Small intestine (tissue), 7 donors: ENCODE data around the gene RAPGEF2. TPM values are rescaled to one million over a fixed set of nuclear protein-coding genes. Genes with fewer than 3 reads are reported as not detected.

Experiments used
- DNase-seq, 2 donors: peaks; one replicate each; pipeline versions ENCODE4 v3.0.0 to v3.0.0-alpha.2; 2013
- FAIRE-seq: peaks from 2 replicates; lab custom pipeline; 2012; peaks lifted over from hg19 to GRCh38; lab: Jason Lieb, UNC
- H3K27ac ChIP-seq, 3 donors: one replicate each; pipeline ENCODE4 v1.5.1; 2013; ENCODE audit warnings: low read length in 2 of 3, mild to moderate bottlenecking in 2 of 3, control low read depth in 1 of 3, inconsistent platforms in 1 of 3, low read depth in 1 of 3, moderate library complexity in 1 of 3
- H3K27me3 ChIP-seq, 3 donors: one replicate each; pipeline ENCODE4 v1.6.1; 2013; ENCODE audit warnings: low read length in 3 of 3, inconsistent platforms in 1 of 3; ENCODE audit not compliant: control insufficient read depth in 3 of 3, insufficient read depth in 3 of 3
- H3K36me3 ChIP-seq, 3 donors: one replicate each; pipeline ENCODE4 v1.6.1; 2013; ENCODE audit warnings: low read length in 3 of 3, inconsistent platforms in 1 of 3, low read depth in 1 of 3, mild to moderate bottlenecking in 1 of 3, moderate library complexity in 1 of 3; ENCODE audit not compliant: control insufficient read depth in 3 of 3, insufficient read depth in 2 of 3
- H3K4me1 ChIP-seq, 3 donors: one replicate each; pipeline ENCODE4 v1.6.1; 2013; ENCODE audit warnings: low read length in 2 of 3, inconsistent platforms in 1 of 3, low read depth in 1 of 3, mild to moderate bottlenecking in 1 of 3, moderate library complexity in 1 of 3; ENCODE audit not compliant: control insufficient read depth in 3 of 3, insufficient read depth in 2 of 3
- H3K4me3 ChIP-seq, 3 donors: one replicate each; pipeline ENCODE4 v1.5.1; 2013; ENCODE audit warnings: low read length in 3 of 3, control low read depth in 1 of 3, inconsistent platforms in 1 of 3, low read depth in 1 of 3, mild to moderate bottlenecking in 1 of 3, moderate library complexity in 1 of 3
- H3K9me3 ChIP-seq, 2 donors: one replicate each; pipeline ENCODE4 v1.6.1; 2013; ENCODE audit warnings: low read depth in 1 of 2, low read length in 1 of 2; ENCODE audit not compliant: control insufficient read depth in 2 of 2, insufficient read depth in 1 of 2
- WGBS, 3 donors: extraction: QIAGEN DNeasy Blood & Tissue Kit; methylation state at CpG; one replicate each; pipeline ENCODE4 v1.1.7; 2013; 5-methylcytosine and 5-hydroxymethylcytosine counted together
- polyA plus RNA-seq, 4 donors: library from polyadenylated mRNA; stranded (reverse) in 3 of 4; unstranded in 1 of 4; fragments of 200-250 nt in 3 of 4; fragments of 120-200 nt in 1 of 4; gene quantifications; one replicate each; pipeline versions ENCODE4 v1.2.1 to v1.2.3, GENCODE V29; 2013
- donor health status: healthy with polysubstance abuse.
- donor health status: control.
- donor health status: control.
- donor health status: Bipolar disorder and iron deficiency.
- donor health status: healthy.

The RAPGEF2 gene
- polyA plus RNA-seq, 4 donors, result 7.6 to 49.5 (median 11.8) TPM

- no peaks in the 10 kb centered on the region for H3K27me3 ChIP-seq
- peaks cover 0 to 21% (median 2%) of the 10 kb centered on the region in 3 donors for H3K4me1 ChIP-seq
- H3K9me3 ChIP-seq, result no peaks in the 10 kb centered on the region
- H3K27ac ChIP-seq, result peak overlapping the region in 2 of 3 donors; percentile 20 to 88
- peak; percentile 39 for FAIRE-seq
- peak; percentile 84 to 87 for DNase-seq
- peaks cover 0 to 3% (median 2%) of the 10 kb centered on the region in 3 donors for H3K36me3 ChIP-seq
- 46 to 72% (median 58%) methylated on average over 13 of the region's 13 CpGs for WGBS, 3 donors
- H3K4me3 ChIP-seq, result no peak overlapping the region
Observed at GRCh38 chr4:159280442-159281172, 177.7 kb downstream of the RAPGEF2 start.

GRCh38 chr4:159281771-159282170 is 178.9 kb downstream of the RAPGEF2 start:
- peak overlapping the region in 1 of 3 donors; percentile 88 for H3K27ac ChIP-seq
- H3K36me3 ChIP-seq, result peaks cover 0 to 3% (median 2%) of the 10 kb centered on the region in 3 donors
- FAIRE-seq, result no peak
- no peaks in the 10 kb centered on the region for H3K9me3 ChIP-seq
- no peaks in the 10 kb centered on the region for H3K27me3 ChIP-seq
- WGBS, 3 donors, result 94 to 97% (median 97%) methylated on average over 2 of the region's 2 CpGs
- no peak for DNase-seq
- no peak overlapping the region for H3K4me3 ChIP-seq
- H3K4me1 ChIP-seq, result peaks cover 0 to 21% (median 2%) of the 10 kb centered on the region in 3 donors

GRCh38 chr4:159282329-159282728 is 179.4 kb downstream of the RAPGEF2 start:
- Histone ChIP-seq H3K9me3 (no peaks in the 10 kb centered on the region), H3K27me3 (no peaks in the 10 kb centered on the region), H3K4me1 (peaks cover 0 to 21% (median 2%) of the 10 kb centered on the region in 3 donors), H3K36me3 (peaks cover 0 to 3% (median 2%) of the 10 kb centered on the region in 3 donors), H3K27ac (no peak overlapping the region), H3K4me3 (no peak overlapping the region)
- DNase-seq, result no peak
- no peak for FAIRE-seq
- 83 to 95% (median 94%) methylated on average over 5 of the region's 5 CpGs for WGBS, 3 donors

- Histone ChIP-seq H3K4me3 (no peak overlapping the region), H3K27ac (no peak overlapping the region), H3K36me3 (peaks cover 0 to 3% (median 2%) of the 10 kb centered on the region in 3 donors), H3K4me1 (peaks cover 0 to 21% (median 2%) of the 10 kb centered on the region in 3 donors), H3K9me3 (no peaks in the 10 kb centered on the region), H3K27me3 (no peaks in the 10 kb centered on the region)
- FAIRE-seq (no peak), DNase-seq (peak in 1 of 2 donors; percentile 48)
- WGBS, 3 donors, result 18 to 70% (median 36%) methylated on average over 2 of the region's 2 CpGs
Observed at GRCh38 chr4:159282944-159283343, 180.1 kb downstream of the RAPGEF2 start.

- H3K9me3 ChIP-seq, result no peaks in the 10 kb centered on the region
- H3K36me3 ChIP-seq, result peaks cover 0 to 3% (median 2%) of the 10 kb centered on the region in 3 donors
- no peak overlapping the region for H3K4me3 ChIP-seq
- no peak for DNase-seq
- 74 to 85% (median 78%) methylated on average over 1 of the region's 1 CpG for WGBS, 3 donors
- no peak for FAIRE-seq
- H3K4me1 ChIP-seq, result peaks cover 0 to 21% (median 2%) of the 10 kb centered on the region in 3 donors
- no peaks in the 10 kb centered on the region for H3K27me3 ChIP-seq
- no peak overlapping the region for H3K27ac ChIP-seq
Observed at GRCh38 chr4:159283696-159284095, 180.8 kb downstream of the RAPGEF2 start.

DNA sequence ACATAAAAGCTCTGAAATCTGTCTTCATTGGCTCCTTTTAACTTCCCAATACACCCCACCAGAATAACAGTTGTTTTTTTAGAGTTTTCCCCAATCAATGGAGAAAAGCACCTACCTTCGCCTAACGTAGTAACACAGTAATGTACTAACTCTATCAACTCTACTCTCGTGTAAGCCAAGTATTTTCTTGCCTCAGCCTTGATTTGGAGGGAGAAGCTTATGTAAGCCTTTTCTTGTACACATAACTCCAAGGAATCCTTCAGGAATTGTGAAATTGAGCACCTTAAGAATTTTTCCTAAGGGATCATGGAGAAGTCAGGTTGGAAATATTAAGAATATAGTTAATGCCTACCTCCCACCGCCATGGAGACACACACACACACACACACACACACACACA is 181.2 kb downstream of the RAPGEF2 start:
- H3K4me1 ChIP-seq, result peaks cover 0 to 21% (median 2%) of the 10 kb centered on the region in 3 donors

DNA sequence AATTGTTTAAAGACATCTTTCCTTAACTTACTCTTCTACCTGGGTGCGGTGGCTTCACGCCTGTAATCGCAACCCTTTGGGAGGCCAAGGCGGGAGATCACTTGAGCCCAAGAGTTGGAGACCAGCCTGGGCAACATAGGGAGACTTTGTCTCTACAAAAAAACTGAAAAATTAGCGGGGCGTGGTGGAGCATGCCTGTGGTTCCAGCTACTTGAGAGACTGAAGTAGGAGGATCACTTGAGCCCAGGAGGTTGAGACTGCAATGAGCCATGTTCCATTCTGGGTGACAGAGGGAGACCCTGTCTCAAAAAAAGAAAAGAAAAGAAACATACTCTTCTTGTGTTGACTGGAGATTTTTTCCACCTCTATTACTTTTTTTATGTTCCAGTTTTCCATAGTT is 181.9 kb downstream of the RAPGEF2 start:
- no peak for DNase-seq
- peaks cover 0 to 19% (median 2%) of the 10 kb centered on the region in 3 donors for H3K4me1 ChIP-seq
- H3K27ac ChIP-seq, result no peak overlapping the region
- no peaks in the 10 kb centered on the region for H3K27me3 ChIP-seq
- no peak for FAIRE-seq
- H3K9me3 ChIP-seq, result no peaks in the 10 kb centered on the region
- H3K4me3 ChIP-seq, result no peak overlapping the region
- 81 to 95% (median 93%) methylated on average over 6 of the region's 6 CpGs for WGBS, 3 donors
- peaks cover 0 to 3% (median 0%) of the 10 kb centered on the region in 3 donors for H3K36me3 ChIP-seq

More for the DNA sequence above, 181.2 kb downstream of the RAPGEF2 start:
- Histone ChIP-seq H3K27me3 (no peaks in the 10 kb centered on the region), H3K9me3 (no peaks in the 10 kb centered on the region), H3K4me3 (no peak overlapping the region), H3K36me3 (peaks cover 0 to 3% (median 0%) of the 10 kb centered on the region in 3 donors), H3K27ac (no peak overlapping the region)
- DNase-seq, result no peak
- no peak for FAIRE-seq
- 88 to 95% (median 95%) methylated on average over 4 of the region's 4 CpGs for WGBS, 3 donors

DNA sequence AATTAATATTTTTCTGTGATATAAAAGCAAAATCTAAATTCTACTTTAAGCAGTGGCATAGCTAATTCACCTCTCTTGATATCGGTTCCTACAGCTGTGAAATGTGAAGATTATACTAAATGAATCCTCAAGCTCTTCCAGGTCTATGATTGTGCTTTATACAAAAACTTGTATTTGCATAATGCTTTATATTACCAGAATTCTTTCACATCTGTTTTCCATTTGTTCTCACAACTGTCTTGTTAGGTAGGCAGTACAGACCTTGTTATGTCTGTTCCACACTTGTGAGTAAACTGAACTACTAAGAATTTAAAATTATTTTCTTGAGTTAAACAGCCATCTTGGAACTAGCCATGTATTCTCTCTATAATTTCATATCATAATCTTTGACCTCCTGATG is 184.9 kb downstream of the RAPGEF2 start:
- Histone ChIP-seq H3K9me3 (no peaks in the 10 kb centered on the region), H3K27me3 (no peaks in the 10 kb centered on the region), H3K36me3 (peaks cover 0 to 3% (median 0%) of the 10 kb centered on the region in 3 donors), H3K27ac (no peak overlapping the region), H3K4me3 (no peak overlapping the region), H3K4me1 (peaks cover 0 to 7% (median 0%) of the 10 kb centered on the region in 3 donors)
- FAIRE-seq (no peak), DNase-seq (no peak)
- WGBS, 3 donors, result 94 to 97% (median 94%) methylated on average over 1 of the region's 1 CpG
